ENCODE data around the gene NKX2-4. TPM values are rescaled to one million over a fixed set of nuclear protein-coding genes. Genes with fewer than 3 reads are reported as not detected.
"Not testable (repeated sequence)": the region's sequence is repeated elsewhere in the genome, so short reads cannot be mapped to it uniquely, and the experiment has no call there.

The NKX2-4 gene
- total and polyA plus RNA-seq, 12 donors: not detected

GRCh38 chr20:21424846-21425245 is 27.5 kb upstream of the NKX2-4 start:
- Histone ChIP-seq H3K9me3 (peaks cover 0 to 60% (median 25%) of the 10 kb centered on the region in 11 donors), H3K4me3 (no peak overlapping the region), H3K36me3 (no peaks in the 10 kb centered on the region), H3K4me1 (no peaks in the 10 kb centered on the region), H3K27ac (no peak overlapping the region), H3K27me3 (peaks cover 0 to 4% (median 0%) of the 10 kb centered on the region in 7 donors)
- no peak for DNase-seq
- WGBS, 2 donors: 67 to 68% methylated on average over 4 of the region's 4 CpGs
- intact Hi-C loops (cut with DNase I): no loop called here
- no peak for TF ChIP-seq CTCF (IDR thresholded peaks at IDR 0.05)
- ATAC-seq: no peak

GRCh38 chr20:21423712-21424111 is 26.4 kb upstream of the NKX2-4 start:
- H3K36me3 ChIP-seq; H3K4me3 ChIP-seq; H3K27me3 ChIP-seq; H3K27ac ChIP-seq; H3K4me1 ChIP-seq; ATAC-seq; DNase-seq; intact Hi-C loops (cut with DNase I): not testable (repeated sequence)
- peaks cover 0 to 71% (median 25%) of the 10 kb centered on the region in 11 donors for H3K9me3 ChIP-seq
- 81 to 91% methylated on average over 1 of the region's 1 CpG for WGBS, 2 donors

GRCh38 chr20:21421601-21422236 is 24.4 kb upstream of the NKX2-4 start:
- peaks cover 0 to 73% (median 25%) of the 10 kb centered on the region in 11 donors for H3K9me3 ChIP-seq
- H3K27ac ChIP-seq: no peak overlapping the region
- no peaks in the 10 kb centered on the region for H3K36me3 ChIP-seq
- H3K4me3 ChIP-seq: no peak overlapping the region
- WGBS, 2 donors: 83 to 91% methylated on average over 4 of the region's 4 CpGs
- peaks cover 0 to 3% (median 0%) of the 10 kb centered on the region in 7 donors for H3K27me3 ChIP-seq
- no peak for TF ChIP-seq CTCF (IDR thresholded peaks at IDR 0.05)
- no peaks in the 10 kb centered on the region for H3K4me1 ChIP-seq
- DNase-seq (no peak), ATAC-seq (no peak)
- intact Hi-C loops (cut with DNase I): no loop called here

- H3K9me3 ChIP-seq: peaks cover 0 to 51% (median 9%) of the 10 kb centered on the region in 11 donors
- H3K4me1 ChIP-seq; H3K36me3 ChIP-seq; H3K4me3 ChIP-seq; DNase-seq; H3K27ac ChIP-seq; ATAC-seq; intact Hi-C loops (cut with DNase I): not testable (repeated sequence)
- peaks cover 0 to 16% (median 10%) of the 10 kb centered on the region in 7 donors for H3K27me3 ChIP-seq
- WGBS, 2 donors: 56 to 57% methylated on average over 2 of the region's 2 CpGs
These were observed 21.8 kb upstream of the NKX2-4 start for GRCh38 chr20:21419147-21419546.

- H3K4me3 ChIP-seq; H3K36me3 ChIP-seq; H3K4me1 ChIP-seq; intact Hi-C loops (cut with DNase I); DNase-seq; ATAC-seq; H3K27ac ChIP-seq: not testable (repeated sequence)
- H3K9me3 ChIP-seq: peaks cover 0 to 26% (median 12%) of the 10 kb centered on the region in 11 donors
- WGBS, 2 donors: 41 to 50% methylated on average over 3 of the region's 3 CpGs
- H3K27me3 ChIP-seq: peaks cover 0 to 42% (median 29%) of the 10 kb centered on the region in 7 donors
These were observed 16.7 kb upstream of the NKX2-4 start for GRCh38 chr20:21413996-21414395.

- intact Hi-C loops (cut with DNase I): no loop called here
- no peak overlapping the region for H3K27ac ChIP-seq
- H3K4me3 ChIP-seq: no peak overlapping the region
- DNase-seq (no peak), ATAC-seq (no peak)
- peaks cover 0 to 55% (median 46%) of the 10 kb centered on the region in 7 donors for H3K27me3 ChIP-seq
- TF ChIP-seq CTCF (IDR thresholded peaks at IDR 0.05): no peak
- no peaks in the 10 kb centered on the region for H3K4me1 ChIP-seq
- no peaks in the 10 kb centered on the region for H3K36me3 ChIP-seq
- peaks cover 0 to 22% (median 11%) of the 10 kb centered on the region in 11 donors for H3K9me3 ChIP-seq
These were observed 14.4 kb upstream of the NKX2-4 start for GRCh38 chr20:21411725-21412124.

Data from heart right ventricle (tissue), 16 donors.